GM21360 (cell line): ENCODE data around the gene TBC1D22A.

ENCODE experiments used
- ATAC-seq: cut with Tn5 transposase; IDR thresholded peaks from one replicate; pipeline ENCODE4 v1.9.1; 2021; ENCODE audit warnings: mild to moderate bottlenecking, moderate library complexity; ENCODE audit not compliant: unreplicated experiment

TBC1D22A gene

GRCh38 chr22:47021371-47022074, 259.1 kb downstream of the TBC1D22A start:
- ATAC-seq = no peak

GRCh38 chr22:47022075-47022473, 259.6 kb downstream of the TBC1D22A start:
- no peak for ATAC-seq

- ATAC-seq = no peak
Measured at GRCh38 chr22:47022475-47022874, 260.0 kb downstream of the TBC1D22A start.

- ATAC-seq = no peak
Measured at GRCh38 chr22:47023871-47024270, 261.4 kb downstream of the TBC1D22A start.

- ATAC-seq = no peak
Measured at GRCh38 chr22:47027766-47028165, 265.3 kb downstream of the TBC1D22A start.

GRCh38 chr22:47029244-47030074, 267.0 kb downstream of the TBC1D22A start:
- ATAC-seq = no peak

- ATAC-seq = no peak
Measured at GRCh38 chr22:47030143-47030661, 267.8 kb downstream of the TBC1D22A start.

- ATAC-seq = no peak
Measured at GRCh38 chr22:47030881-47031627, 268.6 kb downstream of the TBC1D22A start.

- no peak for ATAC-seq
Measured at GRCh38 chr22:47031628-47031915, 269.1 kb downstream of the TBC1D22A start.

- no peak for ATAC-seq
Measured at GRCh38 chr22:47032091-47032943, 269.9 kb downstream of the TBC1D22A start.

- ATAC-seq = no peak
Measured at GRCh38 chr22:47032956-47033647, 270.7 kb downstream of the TBC1D22A start.

GRCh38 chr22:47033648-47034000, 271.2 kb downstream of the TBC1D22A start:
- no peak for ATAC-seq

GRCh38 chr22:47034076-47034808, 271.8 kb downstream of the TBC1D22A start:
- ATAC-seq = no peak

- ATAC-seq = no peak
Measured at GRCh38 chr22:47034905-47035419, 272.5 kb downstream of the TBC1D22A start.

GRCh38 chr22:47035425-47035881, 273.0 kb downstream of the TBC1D22A start:
- ATAC-seq = no peak

- ATAC-seq = no peak
Measured at GRCh38 chr22:47036352-47036751, 273.9 kb downstream of the TBC1D22A start.

- ATAC-seq = no peak
Measured at GRCh38 chr22:47036936-47037485, 274.6 kb downstream of the TBC1D22A start.

GRCh38 chr22:47038206-47038835, 275.9 kb downstream of the TBC1D22A start:
- ATAC-seq = no peak
